Prostate gland (tissue), 2 donors: ENCODE data around the gene APBA2. TPM values are rescaled to one million over a fixed set of nuclear protein-coding genes. Genes with fewer than 3 reads are reported as not detected.

Source experiments
- DNase-seq: peaks from one replicate; pipeline ENCODE4 v3.0.0-alpha.2; 2019; ENCODE audit warnings: low spot score
- H3K27ac ChIP-seq, 2 donors: fragments of 200-600 bp; sonication (generic); 2 replicates each; pipeline ENCODE4 v1.5.1; 2017 to 2019
- H3K27me3 ChIP-seq: fragments of 200-600 bp; sonication (generic); replicated peaks from 2 replicates; pipeline ENCODE4 v1.5.1; 2019; ENCODE audit not compliant: insufficient read depth
- H3K36me3 ChIP-seq, 2 donors: fragments of 200-600 bp; sonication (generic); 1 replicate in 1 of 2; 2 replicates in 1 of 2; pipeline versions ENCODE4 v1.5.1 to v1.8.1; 2017 to 2019
- H3K4me1 ChIP-seq: fragments of 200-600 bp; sonication (generic); replicated peaks from 2 replicates; pipeline ENCODE4 v1.5.1; 2019
- H3K4me3 ChIP-seq, 2 donors: fragments of 200-600 bp; sonication (generic); 2 replicates each; pipeline ENCODE4 v1.5.1; 2017 to 2019
- H3K9me3 ChIP-seq: fragments of 200-600 bp; sonication (generic); 2 replicates; pipeline ENCODE4 v1.5.1; 2017
- POLR2A ChIP-seq: fragments of 450-650 bp; IDR thresholded peaks from one replicate; pipeline ENCODE4 v1.6.1; 2016; ENCODE audit warnings: antibody characterized with exemption, mild to moderate bottlenecking
- POLR2AphosphoS5 ChIP-seq: sonication (generic); formaldehyde crosslinking; IDR thresholded peaks from one replicate; pipeline ENCODE4 v1.6.1; 2017; ENCODE audit warnings: antibody characterized with exemption
- WGBS: methylation state at CpG from one replicate; pipeline ENCODE4 v1.1.5; 2018; 5-methylcytosine and 5-hydroxymethylcytosine counted together
- intact Hi-C: fragments of 100-400 bp; cut with DNase I; formaldehyde crosslinking; loops from one replicate; pipeline ENCODE4 v1.14.2; 2022
- total RNA-seq, 2 donors: library from RNA; depleted of rRNA; stranded (reverse); fragments of >200 nt; gene quantifications; one replicate each; pipeline ENCODE4 v1.1.0, GENCODE V29; 2016
- TF ChIP-seq, protein P1 (sequence below), 4 experiments: fragments of 200-600 bp in 2 of 4; fragments of 450-650 bp in 2 of 4; sonication (generic) in 2 of 4; IDR thresholded peaks; 1 replicate in 3 of 4; 2 replicates in 1 of 4; pipeline ENCODE4 v1.5.1; 2016 to 2019; ENCODE audit warnings: antibody characterized with exemption in 4 of 4, mild to moderate bottlenecking in 2 of 4, moderate library complexity in 2 of 4

APBA2 gene
- total RNA-seq, 2 donors from 2014 or later = 2.6 to 25.3 TPM

DNA sequence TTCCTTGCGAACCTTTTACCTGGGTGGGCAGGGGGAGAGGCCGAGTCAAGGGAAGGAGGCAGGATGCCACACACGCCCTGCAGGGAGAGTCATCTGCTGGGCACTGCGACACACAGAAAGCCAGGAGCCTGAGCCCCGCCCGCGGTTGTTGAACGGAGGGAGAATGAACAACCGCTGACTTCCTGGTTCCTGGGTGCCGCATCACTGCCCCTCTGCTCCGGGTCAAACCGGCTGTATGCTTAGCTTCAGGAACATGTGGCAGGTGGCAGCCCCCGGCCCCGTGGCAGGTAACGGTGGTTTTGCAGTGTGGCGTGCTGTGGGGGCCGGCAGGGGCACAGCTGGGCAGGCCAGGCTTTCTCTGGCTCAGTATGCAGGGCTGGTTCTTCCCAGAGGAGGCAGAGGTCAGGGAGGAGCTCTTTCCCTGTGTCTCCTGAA lies 33.4 kb downstream of the APBA2 start:
- no peak for DNase-seq
- Histone ChIP-seq H3K4me1 (no peaks in the 10 kb centered on the region), H3K9me3 (no peaks in the 10 kb centered on the region), H3K36me3 (no peaks in the 10 kb centered on the region), H3K27me3 (no peaks in the 10 kb centered on the region), H3K27ac (no peak overlapping the region), H3K4me3 (no peak overlapping the region)
- TF ChIP-seq POLR2A (no peak), POLR2AphosphoS5 (no peak)
- TF ChIP-seq, protein P1, sequence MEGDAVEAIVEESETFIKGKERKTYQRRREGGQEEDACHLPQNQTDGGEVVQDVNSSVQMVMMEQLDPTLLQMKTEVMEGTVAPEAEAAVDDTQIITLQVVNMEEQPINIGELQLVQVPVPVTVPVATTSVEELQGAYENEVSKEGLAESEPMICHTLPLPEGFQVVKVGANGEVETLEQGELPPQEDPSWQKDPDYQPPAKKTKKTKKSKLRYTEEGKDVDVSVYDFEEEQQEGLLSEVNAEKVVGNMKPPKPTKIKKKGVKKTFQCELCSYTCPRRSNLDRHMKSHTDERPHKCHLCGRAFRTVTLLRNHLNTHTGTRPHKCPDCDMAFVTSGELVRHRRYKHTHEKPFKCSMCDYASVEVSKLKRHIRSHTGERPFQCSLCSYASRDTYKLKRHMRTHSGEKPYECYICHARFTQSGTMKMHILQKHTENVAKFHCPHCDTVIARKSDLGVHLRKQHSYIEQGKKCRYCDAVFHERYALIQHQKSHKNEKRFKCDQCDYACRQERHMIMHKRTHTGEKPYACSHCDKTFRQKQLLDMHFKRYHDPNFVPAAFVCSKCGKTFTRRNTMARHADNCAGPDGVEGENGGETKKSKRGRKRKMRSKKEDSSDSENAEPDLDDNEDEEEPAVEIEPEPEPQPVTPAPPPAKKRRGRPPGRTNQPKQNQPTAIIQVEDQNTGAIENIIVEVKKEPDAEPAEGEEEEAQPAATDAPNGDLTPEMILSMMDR (IDR thresholded peaks at IDR 0.05) = no peak
- WGBS = 88% methylated on average over 17 of the region's 17 CpGs
- intact Hi-C loops = no loop called here

DNA sequence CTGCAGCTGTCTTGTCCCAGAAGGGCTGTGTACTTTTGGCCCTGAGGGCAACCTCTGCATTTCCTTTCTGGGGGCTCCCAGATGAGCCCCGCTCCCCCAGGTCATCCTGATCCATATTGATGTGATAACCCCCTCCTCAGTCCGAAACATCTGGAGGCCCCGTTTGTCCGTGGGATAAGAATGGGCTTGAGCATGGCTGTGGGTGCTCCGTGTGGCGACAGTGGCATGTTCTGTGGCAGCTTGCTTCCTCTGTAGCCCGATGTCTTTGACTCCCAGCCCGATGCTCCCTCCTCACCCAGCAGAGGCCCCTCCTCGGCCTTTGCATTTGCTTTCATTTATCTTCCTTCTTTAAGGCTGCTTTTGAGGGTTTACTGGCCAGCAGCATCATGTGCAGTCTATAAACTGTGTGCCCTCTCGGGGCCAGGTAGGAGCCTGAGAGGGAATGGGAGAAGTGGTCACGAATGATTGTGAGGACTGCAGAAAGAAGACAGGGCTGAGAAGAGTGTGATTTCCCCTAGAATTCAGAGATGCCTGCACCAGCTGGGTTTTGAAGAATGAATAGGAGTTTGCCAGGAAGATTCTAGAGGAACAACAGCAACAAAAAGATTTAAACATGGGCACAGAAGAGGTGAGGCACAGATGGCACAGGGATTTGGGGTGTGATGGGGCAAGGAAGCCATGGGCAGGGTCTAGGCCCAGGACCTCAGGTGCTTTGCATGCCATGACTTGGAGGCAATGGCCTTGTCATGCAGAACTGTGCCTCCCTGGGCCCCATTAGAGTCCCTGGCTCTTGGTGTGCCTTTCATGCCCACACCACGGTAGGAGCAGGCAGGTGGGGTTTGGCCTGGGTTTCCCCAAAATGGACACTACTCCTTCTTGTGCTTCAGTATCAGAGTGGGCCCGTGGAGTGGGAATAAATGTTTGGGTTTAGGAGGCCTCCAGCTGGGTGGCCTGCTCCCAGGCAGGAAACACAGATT lies 34.2 kb downstream of the APBA2 start:
- no peak for DNase-seq
- Histone ChIP-seq H3K27ac (no peak overlapping the region), H3K27me3 (no peaks in the 10 kb centered on the region), H3K4me1 (no peaks in the 10 kb centered on the region), H3K36me3 (no peaks in the 10 kb centered on the region), H3K9me3 (no peaks in the 10 kb centered on the region), H3K4me3 (no peak overlapping the region)
- intact Hi-C loops = no loop called here
- TF ChIP-seq, protein P1 (IDR thresholded peaks at IDR 0.05) = no peak
- no peak for TF ChIP-seq POLR2AphosphoS5
- no peak for TF ChIP-seq POLR2A
- WGBS = 89% methylated on average over 13 of the region's 13 CpGs

DNA sequence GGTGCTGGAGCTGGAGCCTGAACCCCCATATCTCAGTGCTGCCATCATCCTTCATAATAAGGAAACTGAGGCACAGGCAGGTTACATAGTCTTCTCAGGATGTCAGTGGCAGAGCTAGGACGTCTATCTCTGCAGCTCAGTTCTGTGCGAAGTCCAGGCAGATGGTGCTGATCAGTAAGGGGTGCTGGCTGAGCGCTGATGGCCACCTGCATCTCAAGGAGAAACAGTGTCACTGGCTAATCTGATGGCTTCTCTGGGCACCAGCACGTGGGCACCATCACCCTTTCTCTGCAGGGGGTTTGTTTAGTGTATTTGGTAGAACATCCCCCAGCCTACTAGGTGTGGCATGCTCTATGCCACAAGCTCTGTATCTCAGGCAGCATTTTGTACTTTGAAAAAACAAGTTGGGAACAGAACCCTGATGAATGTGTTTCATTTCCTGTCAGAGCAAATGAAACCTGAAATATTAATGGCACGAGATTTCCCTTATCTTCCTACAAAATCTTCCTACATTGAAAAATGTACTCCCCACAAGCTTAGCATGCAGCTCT lies 35.1 kb downstream of the APBA2 start:
- no peaks in the 10 kb centered on the region for H3K36me3 ChIP-seq
- TF ChIP-seq POLR2A (no peak), POLR2AphosphoS5 (no peak)
- TF ChIP-seq, protein P1 (IDR thresholded peaks at IDR 0.05) = no peak
- H3K4me1 ChIP-seq = no peaks in the 10 kb centered on the region
- H3K27ac ChIP-seq = no peak overlapping the region
- intact Hi-C loops = no loop called here
- 67% methylated on average over 5 of the region's 5 CpGs for WGBS
- H3K9me3 ChIP-seq = no peaks in the 10 kb centered on the region
- DNase-seq = no peak
- no peaks in the 10 kb centered on the region for H3K27me3 ChIP-seq
- no peak overlapping the region for H3K4me3 ChIP-seq

DNA sequence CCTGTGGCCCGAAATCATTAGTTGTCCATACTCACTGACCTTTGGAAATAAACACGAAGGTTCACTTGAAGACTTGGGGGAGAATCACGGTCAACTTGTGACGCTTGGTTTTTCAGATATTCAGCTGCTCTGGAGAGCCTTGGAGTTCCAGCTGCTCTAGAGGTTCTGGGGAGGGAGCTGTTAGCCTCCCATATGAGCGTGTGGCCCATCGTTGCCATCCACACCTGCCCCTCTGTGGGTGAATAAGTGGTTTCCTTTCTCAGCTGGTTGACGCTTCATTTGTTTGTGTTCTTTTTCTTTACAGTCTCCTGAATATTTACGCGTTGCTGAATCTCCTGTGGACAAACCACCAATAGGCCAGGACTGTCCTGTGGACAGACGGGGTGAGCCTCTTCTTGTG lies 35.6 kb downstream of the APBA2 start:
- TF ChIP-seq POLR2AphosphoS5 = no peak
- TF ChIP-seq POLR2A = no peak
- TF ChIP-seq, protein P1 (IDR thresholded peaks at IDR 0.05) = no peak
- no peaks in the 10 kb centered on the region for H3K4me1 ChIP-seq
- DNase-seq = no peak
- H3K36me3 ChIP-seq = no peaks in the 10 kb centered on the region
- no peaks in the 10 kb centered on the region for H3K27me3 ChIP-seq
- WGBS = 85% methylated on average over 10 of the region's 10 CpGs
- H3K9me3 ChIP-seq = no peaks in the 10 kb centered on the region
- H3K27ac ChIP-seq = no peak overlapping the region
- intact Hi-C loops = no loop called here
- no peak overlapping the region for H3K4me3 ChIP-seq
